ENCODE measurements around the gene ARG1.

- TF ChIP-seq CHD2 (IDR thresholded peaks at IDR 0.05; ENCODE audit: borderline replicate concordance, low read depth, low read length) (no peak), CTCF (IDR thresholded peaks at IDR 0.05 in 2 of 3, conservative IDR thresholded peaks at IDR 0.05 in 1 of 3; ENCODE audit: control insufficient read depth in 2 of 3, extremely low read depth in 1 of 3, insufficient read depth in 1 of 3, low read depth in 3 of 3, low read length in 3 of 3) (no peak), NRF1 (conservative IDR thresholded peaks at IDR 0.05; ENCODE audit: low read depth, low read length) (no peak)
- TF ChIP-seq, protein P1, sequence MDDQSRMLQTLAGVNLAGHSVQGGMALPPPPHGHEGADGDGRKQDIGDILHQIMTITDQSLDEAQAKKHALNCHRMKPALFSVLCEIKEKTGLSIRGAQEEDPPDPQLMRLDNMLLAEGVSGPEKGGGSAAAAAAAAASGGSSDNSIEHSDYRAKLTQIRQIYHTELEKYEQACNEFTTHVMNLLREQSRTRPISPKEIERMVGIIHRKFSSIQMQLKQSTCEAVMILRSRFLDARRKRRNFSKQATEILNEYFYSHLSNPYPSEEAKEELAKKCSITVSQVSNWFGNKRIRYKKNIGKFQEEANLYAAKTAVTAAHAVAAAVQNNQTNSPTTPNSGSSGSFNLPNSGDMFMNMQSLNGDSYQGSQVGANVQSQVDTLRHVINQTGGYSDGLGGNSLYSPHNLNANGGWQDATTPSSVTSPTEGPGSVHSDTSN (IDR thresholded peaks at IDR 0.05; ENCODE audit: insufficient replicate concordance, low read depth, low read length) = no peak
Measured at GRCh38 chr6:131615275-131615674, 42.2 kb downstream of the ARG1 start.

All from GM12878 (cell line).